ENCODE measurements around the gene KIF26B. TPM values are rescaled to one million over a fixed set of nuclear protein-coding genes. Genes with fewer than 3 reads are reported as not detected.

The KIF26B gene
- polyA plus RNA-seq, 1 donor from 2014 or later, result 6.3 TPM

GRCh38 chr1:245201201-245201600 lies 46.4 kb downstream of the KIF26B start:
- TF ChIP-seq CTCF (IDR thresholded peaks at IDR 0.05; ENCODE audit: poor library complexity, severe bottlenecking) (no peak), SMC3 (conservative IDR thresholded peaks at IDR 0.05; ENCODE audit: poor library complexity) (no peak), MXI1 (conservative IDR thresholded peaks at IDR 0.05; ENCODE audit: poor library complexity, severe bottlenecking) (no peak), EZH2 (IDR thresholded peaks at IDR 0.05; ENCODE audit: borderline replicate concordance, insufficient read depth, low read length, poor library complexity, severe bottlenecking) (no peak), TAF1 (IDR thresholded peaks at IDR 0.05; ENCODE audit: low read depth) (no peak)
- Histone ChIP-seq H3K9me2 (ENCODE audit: insufficient read depth, low read length) (no peaks in the 10 kb centered on the region), H3K9me3 (ENCODE audit: low read length) (no peaks in the 10 kb centered on the region), H3K27ac (ENCODE audit: low read length) (no peak overlapping the region), H3K79me2 (replicated peaks; ENCODE audit: insufficient read depth, low read length) (no peaks in the 10 kb centered on the region), H4K20me1 (ENCODE audit: insufficient read depth) (no peaks in the 10 kb centered on the region), H3F3A (ENCODE audit: insufficient read depth, low read length, poor library complexity, severe bottlenecking) (no peaks in the 10 kb centered on the region), H2AFZ (ENCODE audit: low read depth, low read length) (no peak overlapping the region), H3K4me3 (ENCODE audit: low read length) (no peak overlapping the region), H3K36me3 (ENCODE audit: insufficient read depth, low read length) (no peaks in the 10 kb centered on the region), H3K9ac (ENCODE audit: low read length) (no peak overlapping the region), H3K27me3 (ENCODE audit: insufficient read depth, low read depth, low read length) (no peaks in the 10 kb centered on the region), H3K4me2 (ENCODE audit: low read length) (no peak overlapping the region)

- H3K9me3 ChIP-seq (ENCODE audit: low read length), result no peaks in the 10 kb centered on the region
- no peaks in the 10 kb centered on the region for H3K9me2 ChIP-seq (ENCODE audit: insufficient read depth, low read length)
- H4K20me1 ChIP-seq (ENCODE audit: insufficient read depth), result no peaks in the 10 kb centered on the region
- no peaks in the 10 kb centered on the region for H3K27me3 ChIP-seq (ENCODE audit: insufficient read depth, low read depth, low read length)
- H3K4me2 ChIP-seq (ENCODE audit: low read length), result no peak overlapping the region
- no peaks in the 10 kb centered on the region for H3F3A ChIP-seq (ENCODE audit: insufficient read depth, low read length, poor library complexity, severe bottlenecking)
- H3K9ac ChIP-seq (ENCODE audit: low read length), result no peak overlapping the region
- no peak overlapping the region for H3K4me3 ChIP-seq (ENCODE audit: low read length)
- TF ChIP-seq CTCF (IDR thresholded peaks at IDR 0.05; ENCODE audit: poor library complexity, severe bottlenecking), result no peak
- no peak for TF ChIP-seq EP300 (conservative IDR thresholded peaks at IDR 0.05; ENCODE audit: poor library complexity, severe bottlenecking)
- TF ChIP-seq EZH2 (IDR thresholded peaks at IDR 0.05; ENCODE audit: borderline replicate concordance, insufficient read depth, low read length, poor library complexity, severe bottlenecking), result no peak
- no peak for TF ChIP-seq SMC3 (conservative IDR thresholded peaks at IDR 0.05; ENCODE audit: poor library complexity)
- no peak overlapping the region for H2AFZ ChIP-seq (ENCODE audit: low read depth, low read length)
- H3K36me3 ChIP-seq (ENCODE audit: insufficient read depth, low read length), result no peaks in the 10 kb centered on the region
- H3K79me2 ChIP-seq (replicated peaks; ENCODE audit: insufficient read depth, low read length), result no peaks in the 10 kb centered on the region
- no peak overlapping the region for H3K27ac ChIP-seq (ENCODE audit: low read length)
These were observed 47.0 kb downstream of the KIF26B start for GRCh38 chr1:245201827-245202226.

- no peak for TF ChIP-seq MXI1 (conservative IDR thresholded peaks at IDR 0.05; ENCODE audit: poor library complexity, severe bottlenecking)
- no peak for TF ChIP-seq RAD21 (conservative IDR thresholded peaks at IDR 0.05)
- TF ChIP-seq EP300 (conservative IDR thresholded peaks at IDR 0.05; ENCODE audit: poor library complexity, severe bottlenecking), result no peak
- TF ChIP-seq CTCF (IDR thresholded peaks at IDR 0.05; ENCODE audit: poor library complexity, severe bottlenecking), result no peak
- H3K36me3 ChIP-seq (ENCODE audit: insufficient read depth, low read length), result no peaks in the 10 kb centered on the region
- H2AFZ ChIP-seq (ENCODE audit: low read depth, low read length), result no peak overlapping the region
- H3K4me3 ChIP-seq (ENCODE audit: low read length), result no peak overlapping the region
- H3K79me2 ChIP-seq (replicated peaks; ENCODE audit: insufficient read depth, low read length), result no peaks in the 10 kb centered on the region
- H3K9ac ChIP-seq (ENCODE audit: low read length), result no peak overlapping the region
- no peaks in the 10 kb centered on the region for H3K9me2 ChIP-seq (ENCODE audit: insufficient read depth, low read length)
- H3K27ac ChIP-seq (ENCODE audit: low read length), result no peak overlapping the region
- H3K4me2 ChIP-seq (ENCODE audit: low read length), result no peak overlapping the region
- no peaks in the 10 kb centered on the region for H3F3A ChIP-seq (ENCODE audit: insufficient read depth, low read length, poor library complexity, severe bottlenecking)
- no peaks in the 10 kb centered on the region for H4K20me1 ChIP-seq (ENCODE audit: insufficient read depth)
- H3K27me3 ChIP-seq (ENCODE audit: insufficient read depth, low read depth, low read length), result no peaks in the 10 kb centered on the region
- H3K9me3 ChIP-seq (ENCODE audit: low read length), result no peaks in the 10 kb centered on the region
These were observed 50.6 kb downstream of the KIF26B start for GRCh38 chr1:245205396-245205795.

All from neural cell (in vitro differentiated cells).